ENCODE data around the gene ARID3B. TPM values are rescaled to one million over a fixed set of nuclear protein-coding genes. Genes with fewer than 3 reads are reported as not detected.

ARID3B gene
- polyA plus RNA-seq, 2 of the 4 experiments (the other 2 are of a cell fraction), result 2.3 TPM

DNA sequence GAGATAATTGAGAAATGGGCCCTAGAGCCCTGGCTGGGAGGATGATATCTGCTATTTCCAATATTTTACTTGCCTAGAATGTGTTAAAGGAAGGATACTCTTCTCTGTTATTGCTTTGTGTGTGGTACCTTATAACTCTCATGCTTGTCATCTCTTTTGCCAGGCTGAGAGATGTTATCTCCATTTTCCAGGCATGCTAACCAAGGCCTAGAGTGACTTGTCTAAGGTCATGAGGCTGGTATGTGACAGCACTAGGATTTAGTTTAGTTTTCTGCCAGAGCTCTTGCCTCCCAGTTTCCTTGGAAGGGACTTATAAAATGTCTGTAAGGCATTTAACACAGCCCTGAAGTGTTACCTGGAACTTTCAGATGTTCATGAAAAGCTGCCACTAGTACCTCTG lies 76.0 kb downstream of the ARID3B start:
- Histone ChIP-seq H3K4me1 (peaks cover 16% of the 10 kb centered on the region; the same call in 1 of the 3 replicates), H3K9me3 (no peaks in the 10 kb centered on the region), H3K27ac (no peak overlapping the region), H3K4me2 (peak overlapping the region; percentile 77), H3K4me3 (peak overlapping the region; percentile 93)
- ChIA-PET CTCF (interaction anchor here (1.0 to 13.4 kb wide), 8 partner anchors 8 to 242 kb away, joined by 3 to 218 read pairs (median 4); no protein-coding TSS in a partner anchor), POLR2A (no interaction called here)
- FAIRE-seq (no peak), ATAC-seq (no peak), DNase-seq (ENCODE audit: low read depth in 1 of 2, low spot score in 1 of 2) (no peak)
- TF ChIP-seq MAFK (IDR thresholded peaks at IDR 0.05; ENCODE audit: partially characterized antibody) (no peak), KDM1A (IDR thresholded peaks at IDR 0.05; ENCODE audit: low read depth) (no peak), CHD2 (IDR thresholded peaks at IDR 0.05; ENCODE audit: low read length, partially characterized antibody) (no peak), MYC (IDR thresholded peaks at IDR 0.05; ENCODE audit: borderline replicate concordance, low read length) (no peak), RNF2 (IDR thresholded peaks at IDR 0.05; ENCODE audit: borderline replicate concordance, low read depth) (no peak), ZNF302 (CRISPR knock-in tag; IDR thresholded peaks at IDR 0.05) (no peak), TP53 (CRISPR knock-in tag; IDR thresholded peaks at IDR 0.05) (no peak), FOXS1 (CRISPR knock-in tag; IDR thresholded peaks at IDR 0.05) (no peak), CBX8 (IDR thresholded peaks at IDR 0.05) (no peak)

DNA sequence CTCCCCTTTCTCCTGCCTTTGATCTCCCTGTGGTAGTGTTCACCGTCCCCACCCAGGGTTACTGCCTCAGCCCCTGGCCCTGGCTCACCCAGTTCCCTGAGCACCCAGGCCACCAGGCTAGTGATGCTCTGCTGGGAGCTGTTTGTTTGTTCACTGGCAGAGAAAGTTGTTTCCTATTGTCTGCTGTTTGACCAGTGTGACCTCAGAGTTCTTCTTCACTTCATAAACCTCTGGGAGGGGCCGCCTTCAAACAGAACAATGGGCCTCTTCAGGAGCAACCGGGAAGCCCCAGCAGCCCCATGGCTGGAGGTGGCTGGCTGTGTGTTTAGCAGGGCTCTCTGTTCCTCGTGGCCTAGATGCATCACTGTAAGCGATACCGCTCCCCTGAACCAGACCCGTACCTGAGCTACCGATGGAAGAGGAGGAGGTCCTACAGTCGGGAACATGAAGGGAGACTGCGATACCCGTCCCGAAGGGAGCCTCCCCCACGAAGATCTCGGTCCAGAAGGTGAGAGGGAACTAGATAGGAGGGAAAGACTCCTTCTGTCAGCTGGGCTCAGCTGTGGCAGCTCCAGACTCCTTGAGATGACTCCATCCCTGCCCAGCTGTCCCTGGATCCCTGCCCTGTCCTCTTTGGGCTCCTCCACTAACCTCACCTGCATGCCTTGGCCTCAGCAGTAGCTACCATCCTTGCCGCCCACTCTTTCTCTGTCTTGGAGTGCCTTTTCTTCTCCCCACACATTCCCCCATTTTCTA lies 78.0 kb downstream of the ARID3B start:
- no peak for DNase-seq (ENCODE audit: low read depth in 1 of 2, low spot score in 1 of 2)
- POLR2A ChIA-PET, result no interaction called here
- TF ChIP-seq REST (IDR thresholded peaks at IDR 0.05) (no peak), HOXB13 (CRISPR knock-in tag; IDR thresholded peaks at IDR 0.05; ENCODE audit: low read depth) (no peak), ZNF302 (CRISPR knock-in tag; IDR thresholded peaks at IDR 0.05) (no peak), CEBPB (IDR thresholded peaks at IDR 0.05) (no peak)
- Histone ChIP-seq H3K4me3 (no peak overlapping the region), H3K9me3 (no peaks in the 10 kb centered on the region), H3K4me2 (no peak overlapping the region), H3K4me1 (peaks cover 16% of the 10 kb centered on the region; the same call in 1 of the 3 replicates), H3K27ac (no peak overlapping the region)
- no peak for FAIRE-seq
- CTCF ChIA-PET, result interaction anchor here (1.0 to 13.4 kb wide), 5 partner anchors 14 to 158 kb away, joined by 3 to 218 read pairs (median 7); partner anchors contain the start of gene UBL7
- 77% methylated on average over 15 of the region's 15 CpGs for WGBS (ENCODE audit: missing lambda C conversion rate)
- ATAC-seq, result no peak

DNA sequence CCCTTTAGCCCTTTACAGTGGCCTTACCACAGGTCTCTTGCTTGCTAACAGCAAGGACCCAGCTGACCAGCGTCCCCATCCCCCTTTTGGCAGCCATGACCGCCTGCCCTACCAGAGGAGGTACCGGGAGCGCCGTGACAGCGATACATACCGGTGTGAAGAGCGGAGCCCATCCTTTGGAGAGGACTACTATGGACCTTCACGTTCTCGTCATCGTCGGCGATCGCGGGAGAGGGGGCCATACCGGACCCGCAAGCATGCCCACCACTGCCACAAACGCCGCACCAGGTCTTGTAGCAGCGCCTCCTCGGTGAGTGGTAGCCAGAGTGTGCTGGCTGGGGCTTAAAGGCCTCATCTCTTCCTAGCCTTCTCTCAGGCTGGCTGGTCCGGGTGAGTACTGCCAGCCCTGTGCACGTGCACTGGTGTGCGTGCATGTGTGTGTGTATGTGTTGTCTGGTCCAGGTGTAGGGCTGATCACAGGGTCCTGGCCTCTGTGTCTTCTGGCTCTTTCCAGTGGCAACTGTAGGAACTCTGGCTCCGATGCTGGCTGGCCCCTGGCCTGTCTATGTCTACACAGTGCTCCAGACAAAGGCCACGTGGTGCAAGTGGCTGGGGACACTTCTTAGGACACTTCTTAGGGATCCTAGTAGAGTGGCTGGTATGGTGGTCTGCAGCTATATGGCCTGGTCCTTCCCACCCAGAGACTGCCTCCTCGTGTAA lies 79.1 kb downstream of the ARID3B start:
- no peak for ATAC-seq
- DNase-seq (ENCODE audit: low read depth in 1 of 2, low spot score in 1 of 2), result no peak
- no peak for FAIRE-seq
- 92% methylated on average over 14 of the region's 27 CpGs for WGBS (ENCODE audit: missing lambda C conversion rate)
- H3K4me1 ChIP-seq, result peaks cover 16% of the 10 kb centered on the region; the same call in 1 of the 3 replicates
- no peak for TF ChIP-seq ZFP36 (IDR thresholded peaks at IDR 0.05; ENCODE audit: borderline replicate concordance, partially characterized antibody)
- no peak for TF ChIP-seq POLR2AphosphoS2 (conservative IDR thresholded peaks at IDR 0.05; ENCODE audit: low read length)
- TF ChIP-seq, protein P1, sequence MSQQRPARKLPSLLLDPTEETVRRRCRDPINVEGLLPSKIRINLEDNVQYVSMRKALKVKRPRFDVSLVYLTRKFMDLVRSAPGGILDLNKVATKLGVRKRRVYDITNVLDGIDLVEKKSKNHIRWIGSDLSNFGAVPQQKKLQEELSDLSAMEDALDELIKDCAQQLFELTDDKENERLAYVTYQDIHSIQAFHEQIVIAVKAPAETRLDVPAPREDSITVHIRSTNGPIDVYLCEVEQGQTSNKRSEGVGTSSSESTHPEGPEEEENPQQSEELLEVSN (IDR thresholded peaks at IDR 0.05; ENCODE audit: borderline replicate concordance, low read depth), result no peak
- TF ChIP-seq, protein P2, sequence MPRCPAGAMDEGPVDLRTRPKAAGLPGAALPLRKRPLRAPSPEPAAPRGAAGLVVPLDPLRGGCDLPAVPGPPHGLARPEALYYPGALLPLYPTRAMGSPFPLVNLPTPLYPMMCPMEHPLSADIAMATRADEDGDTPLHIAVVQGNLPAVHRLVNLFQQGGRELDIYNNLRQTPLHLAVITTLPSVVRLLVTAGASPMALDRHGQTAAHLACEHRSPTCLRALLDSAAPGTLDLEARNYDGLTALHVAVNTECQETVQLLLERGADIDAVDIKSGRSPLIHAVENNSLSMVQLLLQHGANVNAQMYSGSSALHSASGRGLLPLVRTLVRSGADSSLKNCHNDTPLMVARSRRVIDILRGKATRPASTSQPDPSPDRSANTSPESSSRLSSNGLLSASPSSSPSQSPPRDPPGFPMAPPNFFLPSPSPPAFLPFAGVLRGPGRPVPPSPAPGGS (IDR thresholded peaks at IDR 0.05), result no peak
- TF ChIP-seq POLR2A (IDR thresholded peaks at IDR 0.05; ENCODE audit: low read length), result no peak
- TF ChIP-seq RNF2 (IDR thresholded peaks at IDR 0.05; ENCODE audit: borderline replicate concordance, low read depth), result no peak
- TF ChIP-seq ATOH8 (CRISPR knock-in tag; IDR thresholded peaks at IDR 0.05; ENCODE audit: low read depth), result no peak
- TF ChIP-seq BHLHE40 (IDR thresholded peaks at IDR 0.05; ENCODE audit: low read depth, low read length), result no peak
- TF ChIP-seq MAFK (IDR thresholded peaks at IDR 0.05; ENCODE audit: partially characterized antibody), result no peak
- TF ChIP-seq TP53 (CRISPR knock-in tag; IDR thresholded peaks at IDR 0.05), result no peak
- no peak for TF ChIP-seq MAZ (IDR thresholded peaks at IDR 0.05; ENCODE audit: borderline replicate concordance, low read depth, low read length)
- no peak overlapping the region for H3K27ac ChIP-seq
- no peak overlapping the region for H3K4me2 ChIP-seq
- no peak overlapping the region for H3K4me3 ChIP-seq
- H3K9me3 ChIP-seq, result no peaks in the 10 kb centered on the region
- CTCF ChIA-PET, result interaction anchor here (0.8 to 13.4 kb wide), 7 partner anchors 9 to 330 kb away, joined by 3 to 218 read pairs (median 5); partner anchors contain the start of gene UBL7
- POLR2A ChIA-PET, result no interaction called here

Data from A549 (cell line).